Stromal cell of bone marrow (primary cell): ENCODE measurements around the gene EXOSC3.
"Not testable (repeated sequence)": the region's sequence is repeated elsewhere in the genome, so short reads cannot be mapped to it uniquely, and the experiment has no call there.

Experiments
- DNase-seq: peaks from one replicate; pipeline ENCODE4 v3.0.0-alpha.2; 2012; ENCODE audit warnings: low read depth

Gene EXOSC3

GRCh38 chr9:37784616-37785483 lies at the start of gene EXOSC3:
Gene EXOSC3 (minus strand): TSS chr9:37785064. CDS start chr9:37785044, 20 bp downstream.
- DNase-seq, result peak; percentile 87

- no peak for DNase-seq
Observed at GRCh38 chr9:37827483-37828165, 42.8 kb upstream of the EXOSC3 start.

- not testable (repeated sequence) for DNase-seq
Observed at GRCh38 chr9:37825174-37825573, 40.3 kb upstream of the EXOSC3 start.

- DNase-seq, result no peak
Observed at GRCh38 chr9:37820142-37820541, 35.3 kb upstream of the EXOSC3 start.

- DNase-seq, result no peak
Observed at GRCh38 chr9:37818849-37819248, 34.0 kb upstream of the EXOSC3 start.

GRCh38 chr9:37812773-37813379 lies 28.0 kb upstream of the EXOSC3 start:
- DNase-seq, result no peak

- no peak for DNase-seq
Observed at GRCh38 chr9:37811906-37812476, 27.1 kb upstream of the EXOSC3 start.

GRCh38 chr9:37809676-37810075 lies 24.8 kb upstream of the EXOSC3 start:
- not testable (repeated sequence) for DNase-seq

GRCh38 chr9:37806271-37806670 lies 21.4 kb upstream of the EXOSC3 start:
- DNase-seq, result no peak

- no peak for DNase-seq
Observed at GRCh38 chr9:37801959-37802711, 17.3 kb upstream of the EXOSC3 start.

GRCh38 chr9:37801287-37801850 lies 16.5 kb upstream of the EXOSC3 start:
- no peak for DNase-seq

GRCh38 chr9:37800631-37801286 lies 15.9 kb upstream of the EXOSC3 start, which contains the start of gene DCAF10:
Gene DCAF10 (plus strand): TSS chr9:37800797. CDS start chr9:37800867, 70 bp downstream.
- DNase-seq, result peak; percentile 63

GRCh38 chr9:37798677-37799076 lies 13.8 kb upstream of the EXOSC3 start:
- DNase-seq, result no peak

GRCh38 chr9:37796232-37796631 lies 11.4 kb upstream of the EXOSC3 start:
- DNase-seq, result no peak

- no peak for DNase-seq
Observed at GRCh38 chr9:37792122-37792521, 7.3 kb upstream of the EXOSC3 start.

- DNase-seq, result no peak
Observed at GRCh38 chr9:37790096-37790495, 5.2 kb upstream of the EXOSC3 start.

- no peak for DNase-seq
Observed at GRCh38 chr9:37788332-37788731, 3.5 kb upstream of the EXOSC3 start.

- no peak for DNase-seq
Observed at GRCh38 chr9:37787059-37787458, 2.2 kb upstream of the EXOSC3 start.

GRCh38 chr9:37784291-37784615 lies 611 bp downstream of the EXOSC3 start:
- no peak for DNase-seq

GRCh38 chr9:37778534-37778933 lies 6.3 kb downstream of the EXOSC3 start:
- DNase-seq, result no peak

GRCh38 chr9:37776328-37776727 lies 8.5 kb downstream of the EXOSC3 start:
- DNase-seq, result no peak
